G401.6 (cell line): ENCODE data around the gene GLB1L.
A peak's percentile ranks its signal among the peaks of the same experiment; 100 is the strongest.

Experiments
- FAIRE-seq: peaks from 2 replicates; lab custom pipeline; 2012; peaks lifted over from hg19 to GRCh38; lab: Jason Lieb, UNC

GLB1L gene

DNA sequence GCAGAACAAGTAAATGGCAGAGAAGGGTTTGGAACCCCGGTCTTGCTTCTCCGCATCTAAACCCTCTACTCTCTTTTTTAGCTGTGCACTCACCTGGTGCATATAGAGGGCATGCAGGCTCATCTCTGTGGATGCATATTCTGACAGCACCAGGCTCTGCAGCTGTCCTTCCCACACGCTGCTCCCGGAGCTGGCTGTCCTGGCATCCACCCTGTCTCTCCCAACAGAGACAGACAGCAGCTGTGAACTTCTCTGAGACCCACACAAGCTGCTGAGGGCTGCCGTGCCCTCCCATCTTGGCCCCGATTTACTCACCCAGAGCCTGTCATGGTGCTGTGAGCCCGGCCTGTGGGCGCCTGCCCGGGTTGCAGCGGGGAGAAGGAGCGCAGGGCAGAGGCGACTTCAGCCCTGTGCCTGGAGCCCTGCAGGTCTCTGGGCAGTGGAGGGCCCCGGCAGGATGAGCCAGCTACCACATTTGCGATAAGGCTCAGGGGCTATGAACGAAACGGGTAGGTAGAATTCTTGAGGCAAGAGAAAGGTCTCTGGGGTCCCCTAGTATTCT is 23.2 kb downstream of the GLB1L start:
- FAIRE-seq: no peak

DNA sequence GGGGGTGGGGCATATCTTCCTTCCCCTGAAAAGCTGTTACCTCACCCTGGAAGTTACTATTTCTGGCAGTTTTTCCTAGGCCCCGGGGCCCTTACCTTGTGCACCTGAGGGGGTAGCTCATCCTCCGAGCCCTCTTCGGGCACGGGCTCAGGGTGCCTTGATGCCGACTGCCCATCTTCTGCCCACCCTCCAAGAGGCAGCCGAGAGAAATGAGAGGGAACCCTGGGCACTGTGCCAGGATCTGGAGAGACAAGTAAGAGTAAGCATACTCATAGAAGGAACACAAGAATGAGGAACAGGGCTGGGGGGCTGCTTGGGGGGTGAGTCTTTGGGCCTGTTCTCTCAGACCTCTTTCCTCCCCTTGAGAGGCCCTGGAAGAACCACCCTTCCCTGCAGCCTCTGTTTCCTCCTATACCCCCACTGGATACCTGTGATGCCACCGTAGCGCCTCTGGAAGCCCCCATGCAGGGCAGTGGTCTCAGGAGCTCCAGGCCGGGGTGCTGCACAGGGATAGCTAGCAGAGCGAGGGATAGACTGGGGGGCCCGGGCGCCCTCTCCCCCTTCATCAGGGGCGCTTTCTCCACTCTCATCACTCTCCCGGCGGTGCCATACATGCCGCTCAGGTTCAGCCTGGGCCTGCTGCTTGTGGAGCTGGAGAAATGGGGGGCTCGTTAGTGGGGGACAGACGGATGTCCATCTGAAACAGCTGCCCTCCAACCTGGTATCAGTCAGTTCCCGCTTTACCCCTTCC is 24.4 kb downstream of the GLB1L start:
- no peak for FAIRE-seq

- no peak for FAIRE-seq
These were observed 25.3 kb downstream of the GLB1L start for GRCh38 chr2:219219784-219220532.

DNA sequence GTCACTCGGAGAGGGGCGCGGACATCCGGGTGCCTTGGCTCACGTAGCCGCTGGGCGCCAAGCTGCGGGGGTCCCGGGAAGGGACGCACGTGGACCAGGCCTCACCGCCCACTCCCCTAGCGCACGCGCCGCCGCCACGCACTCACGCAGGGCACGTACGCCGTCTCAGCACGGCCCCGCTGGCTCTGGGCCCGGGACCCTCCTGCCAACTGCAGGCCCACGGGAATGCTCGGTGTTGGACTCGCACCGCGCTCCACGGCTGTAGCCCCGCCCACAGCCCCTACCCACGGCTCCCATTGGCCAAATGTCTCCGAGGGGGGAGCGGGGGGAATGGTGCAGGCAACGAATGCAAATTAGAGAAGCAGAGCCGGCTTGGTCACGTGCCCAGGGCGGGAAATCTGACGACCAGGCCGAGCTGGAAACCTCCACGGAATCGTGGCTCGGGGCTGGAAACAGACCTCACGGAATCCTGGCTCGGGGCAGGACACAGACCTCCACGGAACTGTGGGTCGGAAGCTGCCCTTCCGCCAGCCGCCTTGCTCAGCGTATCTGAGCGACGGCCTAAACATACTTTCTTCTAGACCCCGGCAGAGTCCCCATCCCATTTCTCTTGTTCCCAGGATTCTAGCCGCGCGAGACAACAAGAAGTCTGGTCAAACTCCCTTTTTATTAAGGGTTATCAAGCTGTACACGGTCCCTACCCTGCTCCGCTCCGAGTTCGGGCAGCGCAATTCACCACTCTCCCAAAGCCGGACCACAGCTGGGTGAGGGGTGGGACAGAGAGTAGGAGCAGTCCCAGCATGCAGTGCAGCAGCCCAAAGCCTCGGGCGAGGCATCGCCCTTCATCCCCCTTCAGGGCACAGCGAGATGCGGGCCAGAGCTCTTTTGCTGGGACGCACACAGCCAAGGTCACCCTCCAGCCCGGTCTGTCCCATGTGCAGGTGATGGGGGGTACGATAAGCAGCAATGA is 26.2 kb downstream of the GLB1L start, which contains the start of gene ABCB6:
Gene ABCB6, minus strand, starts transcription at position 227 of the 970 bp plus-strand sequence. CDS start 285 bp downstream, outside the sequence.
- peak; percentile 73 for FAIRE-seq

DNA sequence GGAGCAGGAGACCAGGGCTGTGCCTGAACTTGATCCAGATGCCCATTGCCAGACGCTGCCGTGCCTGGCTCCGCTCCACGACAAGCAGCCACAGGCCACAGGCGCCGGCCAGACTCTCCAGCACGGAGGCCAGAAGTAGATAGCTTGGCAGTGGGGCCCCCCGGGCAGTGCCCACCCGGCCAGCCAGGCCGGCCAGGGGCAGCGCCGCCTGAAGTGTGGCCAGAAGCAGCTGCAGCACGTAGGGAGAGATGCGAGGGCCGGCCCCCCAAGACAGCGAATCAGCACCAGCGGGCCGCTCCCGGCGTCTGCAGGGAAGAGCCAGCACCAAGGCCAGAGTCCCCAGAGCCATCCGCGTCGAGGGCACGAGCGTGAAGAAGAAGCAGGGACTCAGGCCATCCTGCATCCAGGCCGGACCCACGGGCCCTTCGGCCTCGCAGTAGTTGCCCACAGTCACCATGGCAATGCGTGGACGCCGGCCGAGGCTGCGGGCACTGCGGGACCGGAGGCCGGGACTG is 27.0 kb downstream of the GLB1L start:
- no peak for FAIRE-seq

- FAIRE-seq: no peak
These were observed 28.7 kb downstream of the GLB1L start for GRCh38 chr2:219216535-219216915.

GRCh38 chr2:219215871-219216534 is 29.2 kb downstream of the GLB1L start:
- FAIRE-seq: no peak

DNA sequence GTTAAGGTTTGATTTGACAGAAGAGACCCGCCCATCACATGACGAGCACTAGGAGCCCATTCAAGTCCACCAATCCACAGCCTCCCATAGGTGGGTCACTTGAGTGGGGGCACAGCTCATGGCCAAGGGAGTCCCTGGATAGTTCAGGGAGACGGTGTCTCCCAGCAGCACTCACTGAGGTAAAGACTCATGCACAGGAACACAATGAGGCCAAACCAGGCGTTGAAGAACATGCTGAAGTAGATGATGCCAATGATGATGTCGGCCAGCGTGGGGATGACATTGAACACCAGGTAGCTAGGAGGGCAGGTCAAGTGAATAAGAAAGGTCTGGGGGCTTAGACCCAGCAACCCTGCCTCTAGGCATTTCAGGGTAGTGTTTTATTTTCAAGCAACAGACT is 30.5 kb downstream of the GLB1L start:
- no peak for FAIRE-seq

GRCh38 chr2:219214141-219214540 is 31.1 kb downstream of the GLB1L start:
- FAIRE-seq: no peak

DNA sequence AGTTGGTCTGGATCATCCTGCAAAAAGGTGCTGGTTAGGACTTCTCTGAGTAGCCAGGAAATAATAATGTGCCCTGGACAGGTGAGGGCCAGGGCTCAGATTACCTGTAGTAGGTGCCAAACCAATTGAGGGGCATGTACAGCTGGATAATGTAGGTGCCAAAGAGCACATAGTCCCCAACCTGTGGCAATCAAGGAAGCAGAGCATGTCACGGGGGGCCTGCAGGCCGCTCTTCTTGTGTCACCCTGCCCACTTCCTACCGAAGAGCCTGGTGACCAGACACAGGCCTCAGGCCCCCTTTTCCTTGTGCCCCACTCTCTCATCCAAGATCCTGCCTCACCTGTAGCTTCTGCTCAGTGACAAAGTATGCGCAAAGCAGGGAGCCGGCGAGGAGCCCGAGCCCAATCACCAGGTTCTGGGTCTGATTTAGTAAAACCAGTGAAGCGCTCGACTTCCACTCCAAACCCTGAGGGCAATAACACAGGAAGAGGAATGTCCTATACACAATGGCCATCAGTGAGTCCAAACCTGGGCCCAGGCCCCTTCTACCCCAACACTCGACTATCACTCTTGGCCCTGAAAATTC is 31.7 kb downstream of the GLB1L start:
- no peak for FAIRE-seq

DNA sequence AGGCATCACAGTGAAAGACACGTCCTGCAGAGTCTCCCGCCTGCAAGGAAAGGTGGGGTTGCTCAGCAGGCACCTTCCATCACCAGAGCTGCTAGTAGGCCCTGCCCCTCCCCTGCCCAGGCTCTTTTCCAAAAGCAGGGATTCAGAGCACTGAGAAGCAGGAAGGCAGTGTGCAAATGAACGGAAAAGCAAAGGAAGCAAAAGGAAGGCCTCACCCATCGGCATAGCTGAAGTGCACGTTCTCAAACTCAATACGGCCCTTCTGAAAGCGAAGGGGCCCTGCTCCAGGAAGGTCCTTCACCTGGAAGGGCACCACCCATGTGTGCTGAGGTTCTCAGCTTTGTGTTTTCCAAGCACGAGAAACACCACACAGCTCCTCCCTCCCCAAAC is 32.2 kb downstream of the GLB1L start:
- FAIRE-seq: no peak

DNA sequence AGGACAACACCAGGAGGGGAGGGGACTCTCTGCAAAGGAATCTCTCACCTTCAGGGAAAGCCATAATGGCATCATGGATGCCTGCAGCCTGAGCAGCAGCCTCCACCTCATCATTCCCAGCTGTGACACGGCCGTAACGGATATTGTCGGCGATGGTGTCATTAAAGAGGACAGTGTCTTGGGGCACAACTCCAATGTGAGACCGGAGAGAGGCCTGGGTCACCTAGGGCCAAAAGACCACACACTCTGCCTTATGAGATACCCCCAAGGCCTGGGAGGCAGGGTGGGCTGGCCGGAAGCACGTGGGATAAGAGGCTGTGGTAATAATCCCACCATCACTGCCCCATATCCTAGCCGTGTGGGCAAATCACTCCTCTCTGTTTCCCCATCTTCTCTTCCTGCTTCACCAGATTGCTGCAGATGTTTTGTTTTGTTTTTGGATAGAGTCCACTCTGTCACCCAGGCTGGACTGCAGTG is 34.3 kb downstream of the GLB1L start:
- no peak for FAIRE-seq

DNA sequence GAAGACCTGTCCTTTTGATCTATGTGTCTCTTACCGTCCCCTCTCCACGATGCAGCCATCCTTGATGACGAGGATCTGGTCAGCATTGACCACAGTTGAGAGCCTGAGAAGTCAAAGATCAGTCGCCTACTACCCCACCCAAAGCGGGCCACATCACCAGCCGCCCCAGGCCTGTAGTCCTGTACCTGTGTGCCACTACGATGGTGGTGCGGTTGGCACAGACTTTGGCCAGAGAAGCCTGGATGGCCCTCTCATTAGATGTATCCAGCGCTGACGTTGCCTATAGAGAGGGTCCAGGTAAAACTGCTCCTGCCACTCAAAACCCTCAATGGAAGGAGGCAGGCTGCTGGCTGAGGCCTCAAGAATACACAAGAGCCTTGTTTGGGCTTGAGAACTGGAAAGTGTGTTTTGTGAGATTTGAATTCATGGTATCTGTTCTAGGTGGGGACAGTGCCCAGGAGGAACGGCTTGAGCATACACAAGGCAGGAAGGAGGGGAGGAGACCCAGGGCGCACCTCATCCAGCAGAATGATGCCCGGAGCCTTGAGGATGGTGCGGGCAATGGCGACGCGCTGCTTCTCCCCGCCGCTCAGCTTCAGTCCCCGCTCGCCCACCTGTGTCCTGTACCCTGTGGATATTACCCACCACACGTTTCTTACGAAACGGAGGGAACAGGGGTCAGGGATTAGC is 34.9 kb downstream of the GLB1L start:
- FAIRE-seq: no peak

DNA sequence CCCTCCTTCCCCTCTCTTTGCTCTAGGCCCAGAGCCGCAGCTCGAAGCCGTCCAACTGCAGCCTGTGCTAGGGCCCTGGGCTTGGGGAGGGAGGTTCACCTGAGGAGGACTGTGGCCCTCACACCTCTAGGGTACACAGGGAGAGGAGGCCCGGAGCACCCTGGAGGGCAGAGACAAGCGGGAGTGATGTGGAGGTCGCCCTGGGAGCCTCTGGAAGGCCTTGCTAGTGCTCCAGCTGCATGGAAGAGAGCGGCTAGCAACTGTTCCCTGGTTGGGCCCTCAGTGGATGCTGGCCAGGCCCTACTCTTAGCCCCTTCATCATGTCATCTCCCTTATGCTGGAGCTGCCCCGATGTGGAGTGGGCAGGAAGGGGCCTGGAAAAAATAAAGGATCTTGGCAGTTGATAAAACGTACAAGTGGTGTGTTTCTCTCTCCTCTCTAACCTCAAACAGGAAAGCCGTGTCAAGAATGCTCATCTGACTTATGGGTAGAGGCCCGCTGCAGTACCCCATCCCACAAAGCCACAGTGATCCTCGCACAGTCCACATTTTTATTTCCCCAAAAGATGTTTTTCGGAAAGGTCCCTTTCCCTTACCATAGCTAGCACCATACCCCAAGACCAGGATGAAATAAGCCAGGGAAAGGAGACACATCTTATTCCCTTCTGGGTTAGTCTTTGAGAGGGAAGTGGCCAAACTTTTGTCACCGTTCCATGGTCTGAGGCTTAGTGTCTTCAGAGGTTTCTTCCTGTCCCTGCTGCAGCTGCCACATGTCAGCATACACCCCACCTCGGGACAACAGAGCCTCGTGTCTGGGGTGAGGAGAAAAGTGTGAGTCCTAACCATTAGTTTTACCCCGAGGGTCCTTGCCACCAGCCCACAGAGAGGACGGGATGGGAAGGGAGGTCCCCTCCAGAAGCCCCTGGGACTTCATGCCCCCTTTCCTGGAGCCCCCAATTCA is 35.7 kb downstream of the GLB1L start:
- no peak for FAIRE-seq

DNA sequence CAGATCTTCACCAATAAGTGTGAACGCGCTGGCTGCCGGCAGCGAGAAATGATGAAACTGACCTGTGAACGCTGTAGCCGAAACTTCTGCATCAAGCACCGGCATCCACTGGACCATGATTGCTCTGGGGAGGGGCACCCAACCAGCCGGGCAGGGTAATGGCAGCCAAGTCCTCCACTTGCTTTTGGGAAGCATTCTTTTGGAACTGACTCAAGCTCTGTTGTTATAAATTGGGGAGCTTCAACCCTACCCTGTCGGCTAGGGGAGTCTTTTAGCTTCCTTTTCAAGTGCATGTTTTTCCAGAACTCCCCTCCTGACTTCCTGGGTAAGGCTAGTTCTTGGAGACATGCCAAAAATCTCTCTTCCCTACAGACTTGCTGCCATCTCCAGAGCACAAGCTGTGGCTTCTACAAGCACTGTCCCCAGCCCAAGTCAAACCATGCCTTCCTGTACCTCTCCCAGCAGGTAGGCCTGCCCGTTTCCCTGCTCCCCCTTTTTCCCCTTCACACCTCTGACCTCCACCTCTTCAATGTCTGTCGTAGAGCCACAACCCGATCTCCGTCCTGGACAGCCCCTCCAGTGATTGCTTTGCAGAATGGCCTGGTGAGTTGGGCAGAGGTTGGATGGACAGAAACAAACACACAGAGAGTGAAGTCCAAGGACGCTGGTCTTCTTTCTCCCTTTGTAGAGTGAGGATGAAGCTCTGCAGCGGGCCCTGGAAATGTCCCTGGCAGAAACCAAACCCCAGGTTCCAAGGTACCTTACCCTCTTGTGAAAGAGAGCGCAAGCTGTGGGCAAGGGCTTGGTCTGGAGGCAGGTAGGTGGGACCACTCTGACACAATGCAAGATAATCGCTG is 37.1 kb downstream of the GLB1L start:
- FAIRE-seq: no peak

DNA sequence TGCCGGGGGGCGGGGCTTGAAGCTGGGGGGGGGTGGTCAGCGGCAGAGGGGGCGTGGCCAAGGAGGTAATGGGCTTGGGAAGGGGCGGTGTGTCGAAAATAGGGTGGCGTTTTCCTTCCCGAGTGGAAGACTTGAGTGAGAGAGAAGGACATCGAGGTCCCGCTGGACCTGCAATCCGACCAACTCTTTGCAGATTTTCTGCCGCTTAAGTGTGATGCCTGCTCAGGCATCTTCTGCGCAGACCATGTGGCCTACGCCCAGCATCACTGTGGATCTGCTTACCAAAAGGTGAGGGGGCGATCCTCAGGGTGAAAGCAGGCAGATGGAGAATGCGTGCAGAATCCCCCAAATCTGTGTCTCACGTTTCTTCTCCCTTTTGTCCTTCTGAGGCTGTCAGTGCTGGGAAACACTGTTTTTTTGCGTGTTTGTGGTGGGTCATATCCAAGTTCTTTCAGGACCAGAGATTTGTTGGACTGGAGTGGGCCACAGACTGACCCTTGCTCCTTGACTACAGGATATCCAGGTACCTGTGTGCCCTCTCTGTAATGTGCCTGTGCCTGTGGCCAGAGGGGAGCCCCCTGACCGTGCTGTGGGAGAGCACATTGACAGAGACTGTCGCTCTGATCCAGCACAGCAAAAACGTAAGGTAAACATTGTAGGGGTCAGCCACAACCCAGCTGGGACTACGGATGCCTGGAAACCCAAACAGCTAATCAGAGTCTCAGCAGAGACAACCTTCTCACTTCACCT is 37.9 kb downstream of the GLB1L start:
- FAIRE-seq: no peak
